ENCODE measurements around the gene TRAPPC4. TPM values are rescaled to one million over a fixed set of nuclear protein-coding genes. Genes with fewer than 3 reads are reported as not detected.

Gene TRAPPC4
- total and polyA plus RNA-seq, 2 of the 8 experiments (the other 6 are each of a cell fraction or from before 2014, with no cell fraction given), result 94.3 to 223 TPM

DNA sequence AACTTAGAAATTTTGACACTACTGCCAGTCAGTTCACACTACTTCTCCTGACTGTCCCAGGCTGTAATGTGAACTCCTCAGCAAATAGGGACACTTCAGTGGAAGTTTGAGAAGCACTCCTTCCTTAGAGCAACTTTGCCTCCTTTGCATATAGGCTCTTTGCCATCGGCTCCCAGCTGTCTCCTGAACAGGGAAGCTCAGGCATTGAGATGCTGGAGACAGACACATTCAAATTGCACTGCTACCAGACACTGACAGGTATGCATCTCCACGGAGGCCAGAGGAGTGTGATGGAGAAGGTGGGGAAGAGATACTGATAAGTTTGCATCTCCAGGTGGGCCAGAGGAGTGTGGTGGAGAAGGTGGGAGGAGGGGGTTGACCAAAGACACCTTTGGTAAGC, 1.4 kb downstream of the TRAPPC4 start (continued):
- TF ChIP-seq, protein P1, sequence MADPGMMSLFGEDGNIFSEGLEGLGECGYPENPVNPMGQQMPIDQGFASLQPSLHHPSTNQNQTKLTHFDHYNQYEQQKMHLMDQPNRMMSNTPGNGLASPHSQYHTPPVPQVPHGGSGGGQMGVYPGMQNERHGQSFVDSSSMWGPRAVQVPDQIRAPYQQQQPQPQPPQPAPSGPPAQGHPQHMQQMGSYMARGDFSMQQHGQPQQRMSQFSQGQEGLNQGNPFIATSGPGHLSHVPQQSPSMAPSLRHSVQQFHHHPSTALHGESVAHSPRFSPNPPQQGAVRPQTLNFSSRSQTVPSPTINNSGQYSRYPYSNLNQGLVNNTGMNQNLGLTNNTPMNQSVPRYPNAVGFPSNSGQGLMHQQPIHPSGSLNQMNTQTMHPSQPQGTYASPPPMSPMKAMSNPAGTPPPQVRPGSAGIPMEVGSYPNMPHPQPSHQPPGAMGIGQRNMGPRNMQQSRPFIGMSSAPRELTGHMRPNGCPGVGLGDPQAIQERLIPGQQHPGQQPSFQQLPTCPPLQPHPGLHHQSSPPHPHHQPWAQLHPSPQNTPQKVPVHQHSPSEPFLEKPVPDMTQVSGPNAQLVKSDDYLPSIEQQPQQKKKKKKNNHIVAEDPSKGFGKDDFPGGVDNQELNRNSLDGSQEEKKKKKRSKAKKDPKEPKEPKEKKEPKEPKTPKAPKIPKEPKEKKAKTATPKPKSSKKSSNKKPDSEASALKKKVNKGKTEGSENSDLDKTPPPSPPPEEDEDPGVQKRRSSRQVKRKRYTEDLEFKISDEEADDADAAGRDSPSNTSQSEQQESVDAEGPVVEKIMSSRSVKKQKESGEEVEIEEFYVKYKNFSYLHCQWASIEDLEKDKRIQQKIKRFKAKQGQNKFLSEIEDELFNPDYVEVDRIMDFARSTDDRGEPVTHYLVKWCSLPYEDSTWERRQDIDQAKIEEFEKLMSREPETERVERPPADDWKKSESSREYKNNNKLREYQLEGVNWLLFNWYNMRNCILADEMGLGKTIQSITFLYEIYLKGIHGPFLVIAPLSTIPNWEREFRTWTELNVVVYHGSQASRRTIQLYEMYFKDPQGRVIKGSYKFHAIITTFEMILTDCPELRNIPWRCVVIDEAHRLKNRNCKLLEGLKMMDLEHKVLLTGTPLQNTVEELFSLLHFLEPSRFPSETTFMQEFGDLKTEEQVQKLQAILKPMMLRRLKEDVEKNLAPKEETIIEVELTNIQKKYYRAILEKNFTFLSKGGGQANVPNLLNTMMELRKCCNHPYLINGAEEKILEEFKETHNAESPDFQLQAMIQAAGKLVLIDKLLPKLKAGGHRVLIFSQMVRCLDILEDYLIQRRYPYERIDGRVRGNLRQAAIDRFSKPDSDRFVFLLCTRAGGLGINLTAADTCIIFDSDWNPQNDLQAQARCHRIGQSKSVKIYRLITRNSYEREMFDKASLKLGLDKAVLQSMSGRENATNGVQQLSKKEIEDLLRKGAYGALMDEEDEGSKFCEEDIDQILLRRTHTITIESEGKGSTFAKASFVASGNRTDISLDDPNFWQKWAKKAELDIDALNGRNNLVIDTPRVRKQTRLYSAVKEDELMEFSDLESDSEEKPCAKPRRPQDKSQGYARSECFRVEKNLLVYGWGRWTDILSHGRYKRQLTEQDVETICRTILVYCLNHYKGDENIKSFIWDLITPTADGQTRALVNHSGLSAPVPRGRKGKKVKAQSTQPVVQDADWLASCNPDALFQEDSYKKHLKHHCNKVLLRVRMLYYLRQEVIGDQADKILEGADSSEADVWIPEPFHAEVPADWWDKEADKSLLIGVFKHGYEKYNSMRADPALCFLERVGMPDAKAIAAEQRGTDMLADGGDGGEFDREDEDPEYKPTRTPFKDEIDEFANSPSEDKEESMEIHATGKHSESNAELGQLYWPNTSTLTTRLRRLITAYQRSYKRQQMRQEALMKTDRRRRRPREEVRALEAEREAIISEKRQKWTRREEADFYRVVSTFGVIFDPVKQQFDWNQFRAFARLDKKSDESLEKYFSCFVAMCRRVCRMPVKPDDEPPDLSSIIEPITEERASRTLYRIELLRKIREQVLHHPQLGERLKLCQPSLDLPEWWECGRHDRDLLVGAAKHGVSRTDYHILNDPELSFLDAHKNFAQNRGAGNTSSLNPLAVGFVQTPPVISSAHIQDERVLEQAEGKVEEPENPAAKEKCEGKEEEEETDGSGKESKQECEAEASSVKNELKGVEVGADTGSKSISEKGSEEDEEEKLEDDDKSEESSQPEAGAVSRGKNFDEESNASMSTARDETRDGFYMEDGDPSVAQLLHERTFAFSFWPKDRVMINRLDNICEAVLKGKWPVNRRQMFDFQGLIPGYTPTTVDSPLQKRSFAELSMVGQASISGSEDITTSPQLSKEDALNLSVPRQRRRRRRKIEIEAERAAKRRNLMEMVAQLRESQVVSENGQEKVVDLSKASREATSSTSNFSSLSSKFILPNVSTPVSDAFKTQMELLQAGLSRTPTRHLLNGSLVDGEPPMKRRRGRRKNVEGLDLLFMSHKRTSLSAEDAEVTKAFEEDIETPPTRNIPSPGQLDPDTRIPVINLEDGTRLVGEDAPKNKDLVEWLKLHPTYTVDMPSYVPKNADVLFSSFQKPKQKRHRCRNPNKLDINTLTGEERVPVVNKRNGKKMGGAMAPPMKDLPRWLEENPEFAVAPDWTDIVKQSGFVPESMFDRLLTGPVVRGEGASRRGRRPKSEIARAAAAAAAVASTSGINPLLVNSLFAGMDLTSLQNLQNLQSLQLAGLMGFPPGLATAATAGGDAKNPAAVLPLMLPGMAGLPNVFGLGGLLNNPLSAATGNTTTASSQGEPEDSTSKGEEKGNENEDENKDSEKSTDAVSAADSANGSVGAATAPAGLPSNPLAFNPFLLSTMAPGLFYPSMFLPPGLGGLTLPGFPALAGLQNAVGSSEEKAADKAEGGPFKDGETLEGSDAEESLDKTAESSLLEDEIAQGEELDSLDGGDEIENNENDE (IDR thresholded peaks at IDR 0.05; ENCODE audit: insufficient replicate concordance, low read length), result no peak
- TF ChIP-seq CBX8 (IDR thresholded peaks at IDR 0.05; ENCODE audit: borderline replicate concordance, low read depth, low read length) (no peak), YY1 (IDR thresholded peaks at IDR 0.05; ENCODE audit: low read depth, low read length) (no peak), CEBPB (IDR thresholded peaks at IDR 0.05; ENCODE audit: low read depth, low read length) (no peak), SIRT6 (IDR thresholded peaks at IDR 0.05; ENCODE audit: low read length) (no peak), GABPA (IDR thresholded peaks at IDR 0.05; ENCODE audit: borderline replicate concordance, insufficient read depth, low read length) (no peak)
